OCI-LY1 (cell line): ENCODE measurements around the gene IL20RB.

ENCODE experiments used
- CTCF ChIP-seq: fragments of 200-600 bp; sonication (generic), shearing (Covaris generic); IDR thresholded peaks from 2 replicates; pipeline ENCODE4 v1.5.1; 2017; ENCODE audit warnings: mild to moderate bottlenecking, antibody characterized with exemption, low read length, moderate library complexity, mixed read lengths
- EZH2 ChIP-seq: fragments of 200-600 bp; sonication (generic), shearing (Covaris generic); IDR thresholded peaks from 2 replicates; pipeline ENCODE4 v1.8.0; 2017; ENCODE audit warnings: borderline replicate concordance, mixed run types, mild to moderate bottlenecking, antibody characterized with exemption, low read length, moderate library complexity, mixed read lengths

- TF ChIP-seq CTCF (no peak), EZH2 (no peak)
Observed at GRCh38 chr3:136939489-136939888, 18.3 kb upstream of the IL20RB start.
